ENCODE measurements around the gene RYR3.

RYR3 gene

DNA sequence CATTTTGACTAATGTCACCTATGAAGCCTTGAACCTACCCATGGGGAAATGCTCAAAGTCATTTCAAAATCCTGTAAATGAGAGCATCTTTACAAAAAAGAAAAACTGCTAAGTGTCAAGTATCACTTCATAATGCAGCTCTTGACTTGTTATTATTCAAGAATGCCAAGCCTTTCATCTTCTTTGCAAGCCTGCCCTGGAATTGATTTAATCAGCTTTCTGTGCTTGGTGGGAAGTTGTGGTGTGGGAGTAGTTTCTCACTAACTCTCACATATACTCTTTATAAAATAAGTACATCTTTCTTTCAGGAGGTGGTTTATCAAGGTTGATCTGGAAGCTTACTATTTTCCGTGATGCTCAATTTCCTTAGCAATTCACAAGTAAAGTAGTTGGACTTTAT lies 43.6 kb downstream of the RYR3 start:
- Histone ChIP-seq H3K79me2 (ENCODE audit: control insufficient read depth, insufficient read depth, low read length, unreplicated experiment) (no peaks in the 10 kb centered on the region), H3K36me3 (ENCODE audit: insufficient read depth, low read length) (no peaks in the 10 kb centered on the region), H3K27ac (ENCODE audit: low read depth, low read length) (no peak overlapping the region), H2AFZ (ENCODE audit: low read length, unreplicated experiment) (no peak overlapping the region), H3K27me3 (ENCODE audit: insufficient read depth, low read length) (peaks cover 60% of the 10 kb centered on the region), H3K4me1 (ENCODE audit: control insufficient read depth, insufficient read depth, low read length, unreplicated experiment) (no peaks in the 10 kb centered on the region), H3K4me3 (ENCODE audit: low read depth, low read length) (no peak overlapping the region)

DNA sequence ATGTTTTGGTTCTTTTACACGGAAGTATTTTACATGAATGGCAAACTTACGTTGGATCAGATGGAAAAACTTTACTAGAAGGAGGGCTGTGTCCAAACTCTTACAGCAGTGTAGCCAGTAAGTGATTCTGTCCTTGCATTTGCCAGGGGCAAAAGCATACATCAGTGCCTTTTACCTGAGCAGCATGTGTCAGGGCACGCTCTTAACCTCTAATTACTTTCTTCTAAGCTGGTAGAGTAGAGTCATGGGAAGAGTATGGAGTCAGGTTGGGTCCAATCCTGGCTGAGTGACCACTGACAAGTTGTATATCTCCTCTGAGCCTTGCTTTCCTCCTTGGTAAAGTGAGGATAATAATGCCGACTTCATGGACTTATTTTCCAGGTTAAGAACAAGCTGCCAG lies 47.1 kb downstream of the RYR3 start:
- Histone ChIP-seq H3K36me3 (ENCODE audit: insufficient read depth, low read length) (no peaks in the 10 kb centered on the region), H3K79me2 (ENCODE audit: control insufficient read depth, insufficient read depth, low read length, unreplicated experiment) (no peaks in the 10 kb centered on the region), H3K4me3 (ENCODE audit: low read depth, low read length) (no peak overlapping the region), H3K4me1 (ENCODE audit: control insufficient read depth, insufficient read depth, low read length, unreplicated experiment) (no peaks in the 10 kb centered on the region), H2AFZ (ENCODE audit: low read length, unreplicated experiment) (no peak overlapping the region), H3K27me3 (ENCODE audit: insufficient read depth, low read length) (peaks cover 54% of the 10 kb centered on the region), H3K27ac (ENCODE audit: low read depth, low read length) (no peak overlapping the region)

DNA sequence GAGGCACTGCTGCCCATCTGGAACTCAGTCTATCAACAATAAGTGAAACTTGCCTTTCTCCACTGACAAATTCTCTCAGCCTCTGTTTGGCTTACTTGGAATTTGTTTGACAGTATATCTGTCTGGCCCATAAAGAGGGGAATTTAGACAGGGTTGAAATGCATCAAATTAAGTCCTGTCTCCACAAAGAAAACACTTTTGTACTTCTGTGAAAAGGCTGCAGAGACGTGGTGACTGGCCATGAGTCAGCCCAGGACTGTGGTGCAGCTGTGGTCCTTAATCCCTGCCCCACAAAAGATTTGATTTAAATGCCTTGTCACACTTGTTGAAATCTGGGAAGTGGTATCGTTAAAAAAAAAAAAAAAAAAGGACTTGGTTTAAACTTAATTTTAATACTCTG lies 47.5 kb downstream of the RYR3 start:
- H3K36me3 ChIP-seq (ENCODE audit: insufficient read depth, low read length) = no peaks in the 10 kb centered on the region
- H3K4me3 ChIP-seq (ENCODE audit: low read depth, low read length) = no peak overlapping the region
- H3K27me3 ChIP-seq (ENCODE audit: insufficient read depth, low read length) = peaks cover 54% of the 10 kb centered on the region
- no peak overlapping the region for H2AFZ ChIP-seq (ENCODE audit: low read length, unreplicated experiment)
- H3K4me1 ChIP-seq (ENCODE audit: control insufficient read depth, insufficient read depth, low read length, unreplicated experiment) = no peaks in the 10 kb centered on the region
- no peaks in the 10 kb centered on the region for H3K79me2 ChIP-seq (ENCODE audit: control insufficient read depth, insufficient read depth, low read length, unreplicated experiment)
- no peak overlapping the region for H3K27ac ChIP-seq (ENCODE audit: low read depth, low read length)

DNA sequence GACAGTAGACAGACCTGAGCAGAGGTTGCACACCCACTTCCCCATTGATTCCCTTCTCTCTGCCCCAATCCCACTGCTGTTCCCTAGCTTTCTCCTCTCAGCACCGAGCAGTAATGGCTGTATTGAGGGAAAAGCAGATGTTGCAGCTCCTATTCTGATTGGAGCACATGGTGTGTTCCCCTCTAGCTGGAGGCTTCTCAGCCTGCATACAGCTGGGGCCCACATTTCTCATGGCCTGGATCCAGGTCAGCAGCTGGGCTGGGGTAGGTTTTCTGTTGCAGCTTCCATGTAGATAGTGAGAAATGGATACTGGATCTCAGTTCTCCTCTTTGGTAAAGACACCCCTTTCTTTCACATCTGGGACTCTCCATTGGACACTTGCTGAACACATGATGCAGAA lies 50.1 kb downstream of the RYR3 start:
- peaks cover 43% of the 10 kb centered on the region for H3K27me3 ChIP-seq (ENCODE audit: insufficient read depth, low read length)

DNA sequence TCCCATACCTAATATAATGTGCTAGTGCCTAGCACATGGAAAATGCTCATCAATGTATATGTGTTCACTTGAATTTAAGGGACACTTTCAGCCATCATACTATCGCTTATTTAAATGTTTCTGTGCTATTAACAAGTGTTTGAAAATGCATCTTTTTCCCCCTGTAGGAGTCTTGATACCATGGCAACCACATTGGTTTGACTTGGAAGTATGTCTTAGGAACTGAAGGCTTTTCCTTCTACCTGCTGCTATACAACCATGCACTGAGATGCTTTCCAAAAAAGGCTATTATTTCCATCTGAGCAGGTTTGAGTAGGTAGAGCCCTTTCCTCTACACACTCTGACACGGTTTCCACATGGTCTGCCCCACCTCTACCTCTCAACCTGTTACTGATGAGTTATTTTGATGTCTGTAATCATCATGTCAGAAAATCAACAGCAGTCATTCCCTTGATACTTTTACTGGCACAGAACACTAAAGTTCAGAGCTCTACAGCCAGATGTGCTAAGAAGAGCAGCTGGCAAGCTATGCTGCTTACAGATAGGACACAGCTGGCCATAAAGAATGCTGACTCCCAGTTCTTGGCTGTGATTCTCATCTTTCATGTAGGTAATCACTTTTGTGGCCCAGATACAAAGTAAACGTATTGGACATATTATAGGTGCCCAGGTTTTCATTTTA lies 59.3 kb downstream of the RYR3 start:
- Histone ChIP-seq H3K27me3 (ENCODE audit: insufficient read depth, low read length) (peaks cover 71% of the 10 kb centered on the region), H3K4me3 (ENCODE audit: low read depth, low read length) (no peak overlapping the region), H3K27ac (ENCODE audit: low read depth, low read length) (no peak overlapping the region), H3K79me2 (ENCODE audit: control insufficient read depth, insufficient read depth, low read length, unreplicated experiment) (no peaks in the 10 kb centered on the region), H2AFZ (ENCODE audit: low read length, unreplicated experiment) (no peak overlapping the region), H3K36me3 (ENCODE audit: insufficient read depth, low read length) (no peaks in the 10 kb centered on the region), H3K4me1 (ENCODE audit: control insufficient read depth, insufficient read depth, low read length, unreplicated experiment) (no peaks in the 10 kb centered on the region)

More for the DNA sequence above, 50.1 kb downstream of the RYR3 start:
- no peaks in the 10 kb centered on the region for H3K4me1 ChIP-seq (ENCODE audit: control insufficient read depth, insufficient read depth, low read length, unreplicated experiment)
- H3K36me3 ChIP-seq (ENCODE audit: insufficient read depth, low read length) = no peaks in the 10 kb centered on the region
- no peaks in the 10 kb centered on the region for H3K79me2 ChIP-seq (ENCODE audit: control insufficient read depth, insufficient read depth, low read length, unreplicated experiment)
- H3K4me3 ChIP-seq (ENCODE audit: low read depth, low read length) = no peak overlapping the region
- no peak overlapping the region for H3K27ac ChIP-seq (ENCODE audit: low read depth, low read length)
- H2AFZ ChIP-seq (ENCODE audit: low read length, unreplicated experiment) = no peak overlapping the region

DNA sequence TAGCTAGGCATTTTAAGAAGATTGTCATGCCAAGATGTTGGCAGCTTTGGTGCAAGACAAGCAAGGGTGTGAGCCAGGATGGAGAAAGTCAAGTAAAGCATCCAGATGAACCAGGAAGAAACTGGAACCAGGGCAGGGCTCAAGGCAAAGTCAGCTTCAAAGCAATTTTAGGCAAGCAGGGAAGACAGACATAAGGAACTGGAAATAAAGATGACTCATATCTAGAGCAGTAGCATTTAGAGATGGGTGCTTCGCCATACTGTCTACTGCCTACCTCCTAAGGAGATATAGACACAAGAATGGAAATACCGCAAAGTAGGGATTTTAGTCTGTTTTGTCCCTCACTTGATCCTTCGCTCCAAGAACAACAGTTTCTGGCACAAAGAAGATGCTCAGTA lies 59.9 kb downstream of the RYR3 start:
- Histone ChIP-seq H3K27ac (ENCODE audit: low read depth, low read length) (no peak overlapping the region), H3K27me3 (ENCODE audit: insufficient read depth, low read length) (peaks cover 71% of the 10 kb centered on the region), H2AFZ (ENCODE audit: low read length, unreplicated experiment) (no peak overlapping the region), H3K4me3 (ENCODE audit: low read depth, low read length) (no peak overlapping the region), H3K36me3 (ENCODE audit: insufficient read depth, low read length) (no peaks in the 10 kb centered on the region), H3K79me2 (ENCODE audit: control insufficient read depth, insufficient read depth, low read length, unreplicated experiment) (no peaks in the 10 kb centered on the region), H3K4me1 (ENCODE audit: control insufficient read depth, insufficient read depth, low read length, unreplicated experiment) (no peaks in the 10 kb centered on the region)

DNA sequence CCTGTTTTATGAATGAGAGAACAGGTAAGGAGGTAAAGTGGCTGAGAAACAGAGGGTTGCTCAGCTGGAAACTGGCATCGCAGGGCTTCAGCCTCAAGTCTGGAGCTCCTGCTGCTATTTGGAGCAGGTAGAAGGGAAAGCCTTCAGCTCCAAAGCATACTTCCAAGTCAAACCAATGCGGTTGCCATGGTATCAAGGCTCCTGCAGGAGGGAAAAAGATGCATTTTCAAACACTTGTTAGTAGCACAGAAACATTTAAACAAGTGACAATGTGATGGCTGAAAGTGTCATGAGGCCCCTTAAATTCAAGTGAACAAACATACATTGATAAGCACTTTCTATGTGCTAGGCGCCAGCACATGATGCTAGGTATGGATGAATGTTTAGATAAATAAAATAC lies 60.4 kb downstream of the RYR3 start:
- no peak overlapping the region for H3K27ac ChIP-seq (ENCODE audit: low read depth, low read length)
- no peak overlapping the region for H2AFZ ChIP-seq (ENCODE audit: low read length, unreplicated experiment)
- no peaks in the 10 kb centered on the region for H3K4me1 ChIP-seq (ENCODE audit: control insufficient read depth, insufficient read depth, low read length, unreplicated experiment)
- peaks cover 69% of the 10 kb centered on the region for H3K27me3 ChIP-seq (ENCODE audit: insufficient read depth, low read length)
- no peaks in the 10 kb centered on the region for H3K79me2 ChIP-seq (ENCODE audit: control insufficient read depth, insufficient read depth, low read length, unreplicated experiment)
- H3K4me3 ChIP-seq (ENCODE audit: low read depth, low read length) = no peak overlapping the region
- H3K36me3 ChIP-seq (ENCODE audit: insufficient read depth, low read length) = no peaks in the 10 kb centered on the region

DNA sequence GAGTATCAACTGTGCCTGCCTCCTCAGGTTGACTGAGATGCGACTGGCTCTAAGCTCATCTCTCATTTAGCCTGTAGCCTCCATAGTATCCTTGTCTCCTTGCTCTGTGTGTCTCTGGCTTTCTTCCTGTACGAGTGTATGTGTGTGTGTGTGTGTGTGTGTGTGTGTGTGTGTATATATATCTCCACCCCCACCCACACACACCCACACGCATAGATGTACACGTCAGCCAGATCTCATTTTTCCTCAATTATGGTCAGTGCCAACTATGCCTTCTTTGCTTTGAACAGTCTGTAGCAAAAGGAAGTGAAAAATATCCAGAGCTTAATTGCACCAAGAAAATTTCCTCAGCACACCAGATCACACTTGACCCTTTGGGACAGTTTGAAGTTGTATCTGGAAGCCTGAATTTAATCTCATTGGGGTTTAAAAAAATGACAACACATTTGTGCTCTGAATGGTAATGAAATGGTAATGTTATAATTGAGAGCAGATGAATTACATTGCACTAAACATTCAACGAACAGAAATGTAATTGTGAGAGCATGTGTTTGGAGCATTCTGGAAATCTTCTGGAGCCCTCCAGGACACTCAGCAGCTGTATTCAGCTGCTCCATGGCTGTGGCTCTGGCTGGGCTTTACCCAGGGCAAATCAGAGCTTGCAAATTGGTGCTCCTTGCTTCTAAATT lies 63.6 kb downstream of the RYR3 start:
- no peaks in the 10 kb centered on the region for H3K36me3 ChIP-seq (ENCODE audit: insufficient read depth, low read length)
- no peak overlapping the region for H2AFZ ChIP-seq (ENCODE audit: low read length, unreplicated experiment)
- no peak overlapping the region for H3K4me3 ChIP-seq (ENCODE audit: low read depth, low read length)
- H3K79me2 ChIP-seq (ENCODE audit: control insufficient read depth, insufficient read depth, low read length, unreplicated experiment) = no peaks in the 10 kb centered on the region
- no peaks in the 10 kb centered on the region for H3K4me1 ChIP-seq (ENCODE audit: control insufficient read depth, insufficient read depth, low read length, unreplicated experiment)
- H3K27ac ChIP-seq (ENCODE audit: low read depth, low read length) = no peak overlapping the region
- peaks cover 56% of the 10 kb centered on the region for H3K27me3 ChIP-seq (ENCODE audit: insufficient read depth, low read length)

DNA sequence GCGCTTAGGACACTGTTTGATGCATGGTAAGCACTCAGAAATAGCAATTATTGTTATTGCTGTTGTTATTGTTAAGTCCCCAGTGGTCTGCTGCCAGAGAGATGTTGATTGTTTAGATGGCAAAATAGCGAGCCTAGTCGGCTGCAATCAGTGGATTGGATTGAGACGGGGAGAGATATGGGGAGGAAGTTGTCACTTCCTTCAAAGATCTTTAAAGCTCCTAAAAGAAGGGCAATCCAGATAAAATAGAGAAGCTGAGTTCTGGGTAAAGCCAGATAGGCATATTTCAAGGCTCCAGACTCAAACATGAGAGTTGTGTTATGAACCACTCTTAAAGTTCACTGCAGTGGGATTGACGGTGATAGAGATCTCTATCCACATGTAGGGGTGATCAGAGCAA lies 64.5 kb downstream of the RYR3 start:
- H3K4me3 ChIP-seq (ENCODE audit: low read depth, low read length) = no peak overlapping the region
- H3K4me1 ChIP-seq (ENCODE audit: control insufficient read depth, insufficient read depth, low read length, unreplicated experiment) = no peaks in the 10 kb centered on the region
- H3K27ac ChIP-seq (ENCODE audit: low read depth, low read length) = no peak overlapping the region
- H3K36me3 ChIP-seq (ENCODE audit: insufficient read depth, low read length) = no peaks in the 10 kb centered on the region
- no peaks in the 10 kb centered on the region for H3K79me2 ChIP-seq (ENCODE audit: control insufficient read depth, insufficient read depth, low read length, unreplicated experiment)
- no peak overlapping the region for H2AFZ ChIP-seq (ENCODE audit: low read length, unreplicated experiment)
- H3K27me3 ChIP-seq (ENCODE audit: insufficient read depth, low read length) = peaks cover 60% of the 10 kb centered on the region

DNA sequence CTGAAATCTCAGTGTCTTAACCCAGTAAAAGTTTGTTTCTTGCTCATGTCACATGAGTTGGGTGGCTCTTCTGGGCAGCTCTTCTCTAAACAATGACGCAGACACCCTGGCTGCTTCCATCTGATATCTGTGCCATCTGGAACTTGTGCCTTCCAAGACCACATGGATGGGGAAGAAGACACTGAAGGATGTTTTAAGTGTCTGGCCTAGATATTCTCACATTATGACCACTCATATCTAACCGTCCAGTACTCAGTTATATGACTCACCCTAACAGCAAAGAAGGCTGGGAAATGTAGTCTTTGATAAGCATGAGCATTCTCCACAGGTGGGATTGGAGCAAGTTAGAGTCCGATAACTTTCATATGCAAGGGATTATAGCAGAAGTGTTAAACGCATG lies 66.4 kb downstream of the RYR3 start:
- Histone ChIP-seq H3K27me3 (ENCODE audit: insufficient read depth, low read length) (peaks cover 60% of the 10 kb centered on the region), H2AFZ (ENCODE audit: low read length, unreplicated experiment) (no peak overlapping the region), H3K27ac (ENCODE audit: low read depth, low read length) (no peak overlapping the region), H3K36me3 (ENCODE audit: insufficient read depth, low read length) (no peaks in the 10 kb centered on the region), H3K79me2 (ENCODE audit: control insufficient read depth, insufficient read depth, low read length, unreplicated experiment) (no peaks in the 10 kb centered on the region), H3K4me3 (ENCODE audit: low read depth, low read length) (no peak overlapping the region), H3K4me1 (ENCODE audit: control insufficient read depth, insufficient read depth, low read length, unreplicated experiment) (no peaks in the 10 kb centered on the region)

DNA sequence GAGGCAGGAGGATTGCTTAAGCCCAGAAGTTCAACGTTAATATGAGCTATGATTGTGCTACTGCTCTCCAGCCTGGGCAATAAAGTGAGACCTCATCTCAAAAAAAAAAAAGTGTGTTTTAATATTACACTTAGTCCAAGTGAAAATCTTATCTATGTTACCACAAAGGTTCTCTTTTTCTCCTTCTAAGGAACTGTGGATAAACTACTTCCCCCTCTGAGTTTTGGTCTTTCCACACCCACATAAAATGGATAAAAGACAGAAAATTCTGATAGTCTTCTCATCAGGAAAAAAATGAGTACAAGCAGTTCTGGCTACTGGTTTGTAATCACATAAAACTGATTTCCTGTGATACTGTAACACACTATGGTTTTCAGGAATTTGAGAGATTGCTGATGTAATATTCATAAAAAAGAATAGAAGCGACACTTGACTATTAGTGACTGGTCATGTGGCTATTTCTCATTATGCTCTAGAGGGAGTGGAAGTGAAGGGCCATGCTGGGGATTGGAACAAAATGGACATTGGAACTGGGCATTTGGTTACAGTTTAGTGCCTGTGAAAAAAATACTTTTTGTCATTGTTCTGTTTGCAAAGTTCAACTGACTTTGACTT lies 68.2 kb downstream of the RYR3 start:
- Histone ChIP-seq H3K27me3 (ENCODE audit: insufficient read depth, low read length) (peaks cover 49% of the 10 kb centered on the region), H3K79me2 (ENCODE audit: control insufficient read depth, insufficient read depth, low read length, unreplicated experiment) (no peaks in the 10 kb centered on the region), H3K27ac (ENCODE audit: low read depth, low read length) (no peak overlapping the region), H3K4me1 (ENCODE audit: control insufficient read depth, insufficient read depth, low read length, unreplicated experiment) (no peaks in the 10 kb centered on the region), H3K4me3 (ENCODE audit: low read depth, low read length) (no peak overlapping the region), H3K36me3 (ENCODE audit: insufficient read depth, low read length) (no peaks in the 10 kb centered on the region), H2AFZ (ENCODE audit: low read length, unreplicated experiment) (no peak overlapping the region)
